ENCODE measurements around the gene TMEM51. TPM values are rescaled to one million over a fixed set of nuclear protein-coding genes. Genes with fewer than 3 reads are reported as not detected.

The TMEM51 gene
- total RNA-seq, 2 donors from 2014 or later, result 12.1 TPM

DNA sequence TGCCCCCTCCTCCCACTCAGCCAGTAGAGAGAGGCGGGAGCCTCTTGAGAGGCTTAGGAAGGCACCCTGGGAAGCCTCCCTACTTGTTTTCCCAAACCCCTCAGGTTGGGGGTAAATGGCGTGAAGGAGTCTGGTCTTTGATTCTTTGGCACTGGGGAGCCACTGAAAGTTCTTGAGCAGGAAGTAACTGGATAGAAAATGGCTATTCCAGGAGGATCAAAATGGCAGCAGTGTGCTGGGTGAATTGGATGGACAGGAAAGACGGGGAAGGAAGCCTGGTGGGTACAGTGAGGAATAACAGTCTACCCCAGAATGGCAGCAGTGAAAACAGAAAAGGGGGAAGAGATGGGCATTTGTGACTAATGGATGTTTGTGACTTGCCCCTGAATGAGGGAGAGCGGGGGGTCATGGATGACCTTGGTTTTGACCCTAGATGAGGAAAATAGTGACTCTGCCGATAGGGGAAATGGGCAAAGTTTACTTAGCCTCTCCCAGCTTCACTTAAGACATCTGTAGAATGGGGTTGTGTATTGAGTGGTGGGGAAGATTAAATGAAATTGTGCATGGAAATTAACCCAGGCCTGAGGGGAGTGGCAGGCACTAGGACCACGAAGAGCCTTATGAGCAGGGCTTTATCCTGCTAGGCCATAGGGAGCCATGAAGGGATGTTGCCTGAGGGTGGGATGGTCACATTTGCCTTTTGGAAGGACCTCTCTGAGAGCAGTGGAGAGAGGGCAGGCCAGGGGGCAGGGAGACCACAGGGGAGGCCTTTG, 32.7 kb downstream of the TMEM51 start:
- Histone ChIP-seq H3K9me3 (ENCODE audit: control insufficient read depth, low read length) (no peaks in the 10 kb centered on the region), H3K36me3 (ENCODE audit: control insufficient read depth, insufficient read depth, low read length) (no peaks in the 10 kb centered on the region), H3K4me1 (ENCODE audit: control insufficient read depth, insufficient read depth, low read length) (peaks cover 26% of the 10 kb centered on the region), H3K27ac (ENCODE audit: low read depth, low read length) (no peak overlapping the region), H3K27me3 (ENCODE audit: control insufficient read depth, insufficient read depth, low read length, poor library complexity, severe bottlenecking) (no peaks in the 10 kb centered on the region), H3K9ac (ENCODE audit: extremely low read depth, low read length, poor library complexity, severe bottlenecking) (no peak overlapping the region), H3K4me3 (ENCODE audit: low read length) (no peak overlapping the region)
- 86 to 91% methylated on average over 3 to 6 of the region's 6 CpGs for WGBS, 2 experiments (ENCODE audit: insufficient coverage in 1 of 2, insufficient read length in 1 of 2)
- H3K4me3 Mint-ChIP-seq, result no peak overlapping the region
- H3K27ac Mint-ChIP-seq, result peak overlapping the region; percentile 45
- no peak for DNase-seq
- H3K36me3 Mint-ChIP-seq (ENCODE audit: low read depth), result no peaks in the 10 kb centered on the region
- TF ChIP-seq, protein P1, sequence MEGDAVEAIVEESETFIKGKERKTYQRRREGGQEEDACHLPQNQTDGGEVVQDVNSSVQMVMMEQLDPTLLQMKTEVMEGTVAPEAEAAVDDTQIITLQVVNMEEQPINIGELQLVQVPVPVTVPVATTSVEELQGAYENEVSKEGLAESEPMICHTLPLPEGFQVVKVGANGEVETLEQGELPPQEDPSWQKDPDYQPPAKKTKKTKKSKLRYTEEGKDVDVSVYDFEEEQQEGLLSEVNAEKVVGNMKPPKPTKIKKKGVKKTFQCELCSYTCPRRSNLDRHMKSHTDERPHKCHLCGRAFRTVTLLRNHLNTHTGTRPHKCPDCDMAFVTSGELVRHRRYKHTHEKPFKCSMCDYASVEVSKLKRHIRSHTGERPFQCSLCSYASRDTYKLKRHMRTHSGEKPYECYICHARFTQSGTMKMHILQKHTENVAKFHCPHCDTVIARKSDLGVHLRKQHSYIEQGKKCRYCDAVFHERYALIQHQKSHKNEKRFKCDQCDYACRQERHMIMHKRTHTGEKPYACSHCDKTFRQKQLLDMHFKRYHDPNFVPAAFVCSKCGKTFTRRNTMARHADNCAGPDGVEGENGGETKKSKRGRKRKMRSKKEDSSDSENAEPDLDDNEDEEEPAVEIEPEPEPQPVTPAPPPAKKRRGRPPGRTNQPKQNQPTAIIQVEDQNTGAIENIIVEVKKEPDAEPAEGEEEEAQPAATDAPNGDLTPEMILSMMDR (conservative IDR thresholded peaks at IDR 0.05), result peak; percentile 18
- H3K27me3 Mint-ChIP-seq (ENCODE audit: insufficient read depth), result no peaks in the 10 kb centered on the region
- H3K9me3 Mint-ChIP-seq, result no peaks in the 10 kb centered on the region
- H3K4me1 Mint-ChIP-seq, result peaks cover 54% of the 10 kb centered on the region

DNA sequence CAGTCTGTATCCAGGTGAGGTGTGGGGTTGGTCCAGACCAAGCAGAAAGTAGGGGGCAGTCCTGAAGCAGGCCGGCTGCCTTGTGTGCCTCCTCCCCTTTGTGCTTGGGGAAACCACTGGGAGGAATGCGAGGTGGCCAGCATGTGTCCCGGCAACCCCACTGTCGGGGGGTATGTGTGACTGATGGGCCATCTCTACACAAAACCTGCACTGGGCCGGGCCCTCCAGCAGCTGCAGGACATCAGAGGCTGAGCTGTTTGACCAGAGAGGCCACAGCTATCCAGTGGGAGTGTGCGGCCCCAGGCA, 33.3 kb downstream of the TMEM51 start:
- H3K27ac Mint-ChIP-seq, result peak overlapping the region; percentile 45
- WGBS, 2 experiments (ENCODE audit: insufficient coverage in 1 of 2, insufficient read length in 1 of 2), result 66 to 80% methylated on average over 1 to 6 of the region's 6 CpGs
- H3K4me1 Mint-ChIP-seq, result peaks cover 59% of the 10 kb centered on the region
- TF ChIP-seq, protein P1 (conservative IDR thresholded peaks at IDR 0.05), result no peak
- H3K36me3 Mint-ChIP-seq (ENCODE audit: low read depth), result no peaks in the 10 kb centered on the region
- H3K9ac ChIP-seq (ENCODE audit: extremely low read depth, low read length, poor library complexity, severe bottlenecking), result no peak overlapping the region
- peaks cover 28% of the 10 kb centered on the region for H3K4me1 ChIP-seq (ENCODE audit: control insufficient read depth, insufficient read depth, low read length)
- H3K4me3 ChIP-seq (ENCODE audit: low read length), result no peak overlapping the region
- no peaks in the 10 kb centered on the region for H3K27me3 Mint-ChIP-seq (ENCODE audit: insufficient read depth)
- no peak overlapping the region for H3K4me3 Mint-ChIP-seq
- peak; percentile 76 for DNase-seq
- no peaks in the 10 kb centered on the region for H3K9me3 ChIP-seq (ENCODE audit: control insufficient read depth, low read length)
- H3K27ac ChIP-seq (ENCODE audit: low read depth, low read length), result no peak overlapping the region
- H3K27me3 ChIP-seq (ENCODE audit: control insufficient read depth, insufficient read depth, low read length, poor library complexity, severe bottlenecking), result no peaks in the 10 kb centered on the region
- H3K9me3 Mint-ChIP-seq, result no peaks in the 10 kb centered on the region
- no peaks in the 10 kb centered on the region for H3K36me3 ChIP-seq (ENCODE audit: control insufficient read depth, insufficient read depth, low read length)

DNA sequence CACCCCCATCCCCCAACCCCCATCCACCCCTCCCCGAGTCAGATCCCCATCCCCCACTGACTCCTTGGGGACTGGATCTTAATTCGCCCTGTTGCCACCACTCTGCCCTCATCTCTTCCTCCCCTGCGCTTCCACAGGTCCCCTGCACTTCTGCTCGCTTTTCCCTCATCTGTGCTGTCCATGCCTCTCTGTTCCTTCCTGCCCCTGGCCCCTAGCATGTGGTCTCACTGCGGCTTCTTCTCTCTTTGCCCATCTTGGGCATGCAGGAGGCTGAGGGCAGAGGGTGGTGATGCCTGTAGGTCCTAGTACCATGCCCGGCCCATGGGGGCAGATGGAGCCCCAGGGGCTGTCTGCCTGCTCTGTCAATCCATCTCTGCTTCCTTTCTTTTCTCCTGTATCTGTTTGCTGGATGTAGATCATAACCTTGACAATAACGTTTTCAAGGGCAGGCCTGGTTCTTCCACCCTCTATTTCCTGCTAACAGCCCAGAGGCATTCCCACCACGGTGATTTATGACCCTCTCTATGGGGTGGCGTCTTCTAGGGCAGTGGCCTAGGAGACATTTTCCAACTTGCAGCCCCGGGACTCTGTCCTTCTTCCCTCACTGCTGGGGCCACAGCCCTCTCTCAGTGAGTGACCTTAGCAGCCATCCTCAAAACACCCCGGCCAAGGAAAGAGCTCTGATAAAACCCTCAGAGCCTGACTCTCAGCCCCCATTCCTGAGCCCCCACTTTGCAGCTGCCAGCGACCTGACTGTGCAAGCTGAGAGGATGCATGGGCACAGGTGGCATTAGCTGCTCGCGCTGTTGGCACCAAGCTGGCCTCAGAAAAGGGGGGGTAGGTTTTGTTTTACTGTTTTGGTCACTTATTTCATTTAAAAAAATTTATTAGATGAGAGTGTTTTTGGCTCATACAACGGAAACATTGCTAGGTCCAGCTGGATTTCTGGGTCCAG, 33.9 kb downstream of the TMEM51 start:
- Histone ChIP-seq H3K4me1 (ENCODE audit: control insufficient read depth, insufficient read depth, low read length) (peaks cover 28% of the 10 kb centered on the region), H3K27ac (ENCODE audit: low read depth, low read length) (no peak overlapping the region)
- H3K27ac Mint-ChIP-seq, result peak overlapping the region; percentile 66

More for the DNA sequence above, 33.9 kb downstream of the TMEM51 start:
- Mint-ChIP-seq H3K27me3 (ENCODE audit: insufficient read depth) (no peaks in the 10 kb centered on the region), H3K4me3 (no peak overlapping the region), H3K36me3 (ENCODE audit: low read depth) (no peaks in the 10 kb centered on the region), H3K4me1 (peaks cover 63% of the 10 kb centered on the region), H3K9me3 (no peaks in the 10 kb centered on the region)
- no peaks in the 10 kb centered on the region for H3K36me3 ChIP-seq (ENCODE audit: control insufficient read depth, insufficient read depth, low read length)
- TF ChIP-seq, protein P1 (conservative IDR thresholded peaks at IDR 0.05), result no peak
- H3K4me3 ChIP-seq (ENCODE audit: low read length), result no peak overlapping the region
- DNase-seq, result no peak
- no peaks in the 10 kb centered on the region for H3K9me3 ChIP-seq (ENCODE audit: control insufficient read depth, low read length)
- 72 to 82% methylated on average over 8 to 14 of the region's 15 CpGs for WGBS, 2 experiments (ENCODE audit: insufficient coverage in 1 of 2, insufficient read length in 1 of 2)
- no peaks in the 10 kb centered on the region for H3K27me3 ChIP-seq (ENCODE audit: control insufficient read depth, insufficient read depth, low read length, poor library complexity, severe bottlenecking)
- H3K9ac ChIP-seq (ENCODE audit: extremely low read depth, low read length, poor library complexity, severe bottlenecking), result no peak overlapping the region
